ENCODE data around the gene FBF1.
"Not testable (repeated sequence)": the region's sequence is repeated elsewhere in the genome, so short reads cannot be mapped to it uniquely, and the experiment has no call there.

FBF1 gene

DNA sequence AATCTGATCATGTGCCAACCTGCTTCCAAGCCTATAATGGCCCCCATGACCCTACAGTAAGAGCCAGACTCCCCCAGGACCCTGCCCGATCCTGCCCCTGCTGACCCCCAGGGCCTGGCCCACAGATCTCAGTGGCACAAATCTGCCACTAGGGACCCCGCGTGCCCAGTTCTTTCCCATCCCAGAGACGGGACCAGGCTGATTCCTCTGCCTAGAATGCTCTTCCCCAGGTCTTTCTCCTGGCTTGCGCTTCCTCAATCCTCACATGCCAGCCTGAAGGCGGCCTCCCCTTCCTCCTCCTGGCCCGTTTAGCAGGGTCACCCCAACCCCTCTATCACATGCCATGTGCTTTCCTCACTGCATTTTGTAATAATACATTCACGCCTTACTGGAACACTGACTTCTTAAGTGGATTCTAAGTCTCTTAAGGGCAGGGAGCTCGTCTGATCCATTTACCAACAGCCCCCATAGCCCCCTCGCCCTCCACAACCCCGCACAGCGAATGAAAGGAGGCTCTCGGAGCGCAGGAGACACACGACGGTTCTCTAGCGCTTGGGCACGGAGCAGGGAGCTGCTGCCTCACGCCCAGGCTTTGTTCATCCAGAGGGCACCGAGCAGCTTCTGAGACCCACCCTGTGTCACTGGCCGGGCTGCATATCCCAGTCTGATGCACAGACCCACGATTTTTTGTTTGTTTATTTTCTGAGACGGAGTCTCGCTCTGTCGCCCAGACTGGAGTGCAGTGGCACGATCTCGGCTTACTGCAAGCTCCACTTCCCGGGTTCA is 45.3 kb downstream of the FBF1 start:
- DNase-seq (ENCODE audit: low read depth) = no peak

DNA sequence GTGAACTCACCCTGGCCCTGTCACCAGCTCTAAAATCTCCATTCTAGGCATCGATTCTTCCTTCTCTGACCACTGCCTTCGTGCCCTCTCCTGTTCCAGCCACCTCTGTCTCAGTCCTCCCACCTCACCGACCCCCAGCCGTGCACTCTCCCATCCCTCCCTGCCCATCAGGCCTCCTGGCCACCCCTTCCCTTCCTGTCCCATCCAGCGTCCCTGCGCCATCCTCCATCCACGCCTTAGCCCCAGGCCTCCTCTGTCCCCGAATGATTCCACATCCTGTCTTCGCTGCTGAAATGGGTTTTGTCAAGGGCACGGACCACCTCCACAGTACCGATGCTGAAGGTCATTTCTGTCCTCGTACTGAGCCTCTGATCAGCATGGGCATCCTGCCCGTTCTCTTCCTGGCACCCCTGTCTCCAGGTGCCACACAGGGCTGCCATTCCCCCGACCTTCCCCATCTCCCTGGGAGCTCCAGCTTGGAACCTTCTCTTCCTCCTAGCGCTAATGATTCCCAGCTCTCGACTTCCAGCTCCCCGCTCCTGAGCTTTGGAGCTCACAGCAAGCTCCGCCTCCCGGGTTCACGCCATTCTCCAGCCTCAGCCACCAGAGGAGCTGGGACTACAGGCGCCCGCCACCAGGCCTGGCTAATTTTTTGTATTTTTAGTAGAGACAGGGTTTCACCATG is 46.7 kb downstream of the FBF1 start:
- DNase-seq (ENCODE audit: low read depth) = no peak

GRCh38 chr17:75893305-75894048 is 47.4 kb downstream of the FBF1 start:
- no peak for DNase-seq (ENCODE audit: low read depth)

DNA sequence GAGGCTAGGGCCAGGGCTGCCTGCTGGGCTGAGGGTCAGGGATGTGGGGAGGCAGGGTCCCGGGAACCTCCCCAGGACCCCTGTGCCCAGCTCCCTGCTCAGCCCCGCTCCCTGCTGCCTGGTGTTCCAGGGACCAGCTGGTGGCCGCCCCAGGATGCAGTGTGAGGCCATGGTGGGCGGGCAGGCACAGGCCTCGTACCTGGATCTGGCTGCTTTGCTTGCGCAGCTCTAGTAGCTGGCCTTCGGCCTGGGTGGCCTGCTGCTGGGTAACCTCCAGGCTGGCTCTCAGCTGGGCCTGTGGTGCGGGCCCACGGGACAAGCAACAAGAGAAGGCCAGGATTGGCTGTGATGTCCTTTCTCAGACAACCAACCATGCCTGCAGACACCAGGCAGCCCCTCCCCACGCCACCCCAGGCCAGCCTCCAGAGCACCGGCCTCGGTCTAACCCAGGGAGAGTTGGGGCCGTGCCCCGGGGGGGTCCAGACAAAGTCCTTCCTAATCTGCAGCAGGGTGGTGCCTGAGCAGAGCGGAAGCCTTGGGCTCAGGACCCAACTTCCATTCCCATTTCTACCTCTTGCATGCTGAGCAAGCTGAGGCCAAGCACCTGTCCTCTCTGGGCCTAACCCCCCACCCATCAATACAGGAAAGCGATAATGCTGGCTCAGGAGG is 48.2 kb downstream of the FBF1 start:
- DNase-seq (ENCODE audit: low read depth) = no peak

- no peak for DNase-seq (ENCODE audit: low read depth)
Measured at GRCh38 chr17:75891605-75892555, 49.0 kb downstream of the FBF1 start.

- DNase-seq (ENCODE audit: low read depth) = no peak
Measured at GRCh38 chr17:75891022-75891604, 49.7 kb downstream of the FBF1 start.

DNA sequence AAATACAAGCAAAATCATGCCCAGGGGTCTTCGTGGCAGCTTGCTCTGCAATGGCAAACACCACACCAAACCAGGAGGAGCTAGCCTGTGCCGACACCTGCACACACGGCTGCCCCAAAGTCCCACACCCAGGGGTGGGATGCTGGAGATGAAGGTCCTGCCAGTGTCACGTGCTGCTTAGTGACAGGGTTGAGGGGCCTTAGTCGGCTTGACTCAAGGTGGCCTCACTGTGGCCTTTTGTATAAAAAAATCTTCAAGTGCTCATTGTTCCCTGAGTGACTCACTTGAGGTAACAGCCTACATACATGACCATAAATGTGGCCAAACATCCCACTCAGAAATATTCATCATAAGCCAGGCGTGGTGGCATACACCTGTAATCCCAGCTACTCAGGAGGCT is 51.4 kb downstream of the FBF1 start:
- DNase-seq (ENCODE audit: low read depth) = no peak

- no peak for DNase-seq (ENCODE audit: low read depth)
Measured at GRCh38 chr17:75888484-75888883, 52.4 kb downstream of the FBF1 start.

- DNase-seq (ENCODE audit: low read depth) = not testable (repeated sequence)
Measured at GRCh38 chr17:75885860-75886259, 55.0 kb downstream of the FBF1 start.

DNA sequence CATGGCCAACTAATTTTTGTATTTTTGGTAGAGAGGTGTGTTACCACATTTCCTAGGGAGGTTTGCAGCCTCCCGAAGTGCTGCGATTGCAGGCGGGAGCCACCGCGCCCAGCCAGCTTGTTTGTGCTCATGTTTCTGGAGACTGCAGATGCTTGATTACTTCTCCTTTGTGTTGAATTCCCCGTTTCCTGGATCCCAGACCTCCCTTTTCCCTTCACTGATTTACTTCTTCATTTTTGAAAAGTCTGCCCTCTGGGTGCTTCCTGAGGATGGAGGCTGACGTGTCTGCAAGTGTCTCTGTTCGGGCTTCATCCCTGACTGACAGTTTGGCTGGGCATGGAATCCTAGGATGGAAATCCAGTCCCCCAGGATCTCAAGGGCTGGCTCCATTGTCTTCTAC is 55.4 kb downstream of the FBF1 start:
- no peak for DNase-seq (ENCODE audit: low read depth)

DNA sequence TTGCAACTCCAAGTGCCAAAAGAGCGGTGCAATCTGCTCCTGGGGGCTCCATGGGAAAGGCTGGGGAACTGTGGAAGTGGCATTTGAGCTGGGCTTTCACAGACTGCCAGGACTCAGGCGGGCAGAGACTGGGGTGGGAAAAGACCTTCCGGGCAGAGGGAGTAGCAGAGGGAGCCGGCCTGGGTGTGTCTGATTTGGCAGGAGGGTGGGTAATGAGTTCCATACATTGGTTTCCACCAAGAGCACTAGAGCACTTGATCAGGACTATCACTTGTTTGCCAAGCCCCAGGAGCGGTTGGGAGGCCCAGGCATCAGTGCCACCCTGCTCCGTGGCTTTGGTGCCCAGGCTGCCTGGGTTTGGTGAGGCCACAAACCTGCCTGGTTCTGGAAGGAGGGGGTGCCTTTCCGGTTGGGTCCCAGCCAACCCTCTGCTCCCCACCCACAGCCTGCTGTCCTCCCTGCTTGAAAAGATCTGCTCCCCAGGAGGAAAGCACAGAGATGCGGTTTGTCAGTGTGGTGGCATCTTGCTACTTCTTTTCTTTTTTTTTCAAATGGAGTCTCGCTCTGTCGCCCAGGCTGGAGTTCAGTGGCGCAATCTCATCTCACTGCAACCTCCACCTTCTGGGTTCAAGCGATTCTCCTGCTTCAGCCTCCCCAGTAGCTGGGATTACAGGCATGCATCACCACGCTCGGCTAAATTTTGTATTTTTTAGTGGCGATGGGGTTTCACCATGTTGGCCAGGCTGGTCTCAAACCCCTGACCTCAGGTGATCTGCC is 59.0 kb downstream of the FBF1 start:
- DNase-seq (ENCODE audit: low read depth) = no peak

- no peak for DNase-seq (ENCODE audit: low read depth)
Measured at GRCh38 chr17:75880266-75880665, 60.6 kb downstream of the FBF1 start.

GRCh38 chr17:75878174-75878998 is 62.5 kb downstream of the FBF1 start, which contains the start of gene TRIM47:
TRIM47 (minus strand) TSS chr17:75878581; CDS start chr17:75878548, 33 bp downstream.
- DNase-seq (ENCODE audit: low read depth) = no peak

- no peak for DNase-seq (ENCODE audit: low read depth)
Measured at GRCh38 chr17:75877752-75878173, 63.1 kb downstream of the FBF1 start.

DNA sequence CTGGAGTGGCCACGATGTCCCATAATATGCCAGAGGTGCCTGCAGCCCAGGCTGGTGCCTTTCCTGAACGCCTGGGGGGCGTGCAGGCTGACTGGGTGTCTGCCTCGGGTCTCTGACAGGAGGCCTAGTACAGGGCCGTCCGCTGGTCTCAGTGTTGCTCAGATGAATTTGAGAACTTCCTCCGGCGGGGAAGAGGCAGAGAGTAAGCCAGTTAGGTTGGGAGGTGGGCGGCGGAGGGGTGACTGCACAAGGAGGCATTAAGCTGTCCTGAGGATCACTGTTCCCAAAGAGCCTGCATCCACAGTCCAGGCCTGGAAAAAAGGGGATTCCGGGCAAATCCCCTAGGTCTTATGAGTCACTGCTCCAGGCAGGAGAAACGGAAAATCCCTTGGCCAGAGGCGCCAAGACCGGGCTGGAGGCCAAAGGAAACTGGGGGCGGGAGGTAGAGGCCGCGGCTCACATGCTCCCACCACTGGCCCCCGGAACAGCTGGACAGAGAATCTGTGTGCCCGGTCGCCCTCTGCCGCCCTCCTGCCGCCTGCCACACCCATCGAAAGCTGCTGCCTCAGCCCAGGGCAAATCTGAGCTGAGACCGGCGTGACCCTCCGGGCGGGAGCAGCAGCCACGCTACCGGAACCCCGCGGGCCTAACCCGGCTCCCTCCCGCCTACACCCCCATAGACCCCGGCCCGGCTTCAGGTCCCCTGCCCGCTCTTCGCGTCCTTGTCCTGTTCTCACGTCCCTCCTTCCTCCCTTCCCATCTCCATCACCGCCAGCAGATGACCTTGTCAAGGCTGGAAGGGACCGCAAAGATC is 63.7 kb downstream of the FBF1 start:
- no peak for DNase-seq (ENCODE audit: low read depth)

DNA sequence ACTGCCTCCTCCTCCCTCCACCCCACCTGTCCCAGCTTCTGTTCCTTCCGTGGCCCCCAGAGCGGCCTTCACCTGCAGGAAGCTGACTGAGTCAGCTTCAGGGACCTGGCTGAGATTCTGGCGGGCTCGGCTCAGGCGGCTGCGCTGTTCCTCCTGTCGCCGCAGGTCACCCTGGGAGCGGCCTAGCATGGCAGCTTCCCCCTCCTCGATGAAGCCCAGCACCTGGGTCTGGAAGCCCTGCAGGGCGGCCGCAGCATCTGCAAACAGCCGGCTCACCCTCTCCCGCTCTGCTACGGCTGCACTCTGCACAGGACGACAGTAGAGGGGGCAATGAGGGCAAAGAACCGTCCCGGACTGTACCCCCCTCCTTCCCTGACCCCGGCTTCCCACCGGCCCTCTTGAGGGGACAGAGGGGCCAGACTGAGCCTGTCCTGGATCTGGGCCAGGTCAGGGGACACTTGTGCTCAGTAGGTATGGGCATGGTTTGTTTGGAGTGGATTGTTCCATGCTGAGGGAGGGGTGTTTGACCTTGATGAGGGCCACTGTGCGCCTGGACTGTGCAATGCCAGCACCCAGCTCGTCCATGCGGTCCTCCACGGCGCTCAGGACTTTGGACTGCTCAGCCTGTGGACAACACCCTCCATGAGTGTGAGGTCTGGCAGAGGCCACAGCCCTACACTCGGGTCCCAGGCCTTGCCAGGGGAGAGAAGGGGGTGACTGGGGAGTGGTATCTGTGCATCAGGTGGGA is 64.5 kb downstream of the FBF1 start:
- DNase-seq (ENCODE audit: low read depth) = peak; percentile 47

- DNase-seq (ENCODE audit: low read depth) = no peak
Measured at GRCh38 chr17:75875940-75876189, 65.0 kb downstream of the FBF1 start.
